K562 (cell line): ENCODE results near the gene TXNRD2. TPM values are rescaled to one million over a fixed set of nuclear protein-coding genes. Genes with fewer than 3 reads are reported as not detected.

Experiments used
- ATAC-seq: fragments of 200-7000 bp; cut with Tn5 transposase; 3 replicates; pipeline ENCODE4 v1.9.1; 2020; ENCODE audit warnings: moderate library complexity
- BruUV-seq: library from RNA; stranded (reverse); fragments of 400-500 nt; replicated peaks from 2 replicates; lab custom pipeline; 2021; lab: Mats Ljungman, UMichigan
- CTCF ChIA-PET: fragments of 300-600 bp; formaldehyde crosslinking; extraction: SDS; loops from one replicate; lab custom pipeline; 2021; ENCODE audit warnings: low intra/inter-chr PET ratio; lab: Yijun Ruan, JAX
- POLR2A ChIA-PET: fragments of 300-600, 350-650 bp; sonication (Branson Sonifier 250); formaldehyde crosslinking; extraction: SDS; loops from one replicate; lab custom pipeline; 2021; ENCODE audit warnings: antibody characterized with exemption, inconsistent platforms; lab: Yijun Ruan, JAX
- DNase-seq, 4 experiments: peaks; one replicate each; pipeline versions ENCODE4 v3.0.0 to v3.0.0-alpha.2; 2011 to 2018; ENCODE audit warnings: low spot score in 3 of 4, mixed read lengths in 3 of 4; ENCODE audit errors: extremely low read depth in 1 of 4
- FAIRE-seq: peaks from 2 replicates; lab custom pipeline; 2011; peaks lifted over from hg19 to GRCh38; lab: Jason Lieb, UNC
- H2AFZ ChIP-seq: 2 replicates; pipeline ENCODE4 v1.6.0; 2011; ENCODE audit warnings: low read depth, low read length, control low read depth, inconsistent platforms
- H3K27ac ChIP-seq: fragments of 200-600 bp; 3 replicates; pipeline ENCODE4 v1.8.0; 2011; ENCODE audit warnings: low read depth, mild to moderate bottlenecking, control low read depth, inconsistent platforms, low read length, moderate library complexity, mixed read lengths; ENCODE audit errors: extremely low read depth
- H3K27me3 ChIP-seq, 2 experiments: fragments of 300-600 bp in 1 of 2; 2 replicates in 1 of 2; 3 replicates in 1 of 2; pipeline versions ENCODE4 v1.6.0 to v1.8.0; 2011; ENCODE audit warnings: inconsistent platforms in 2 of 2, low read length in 2 of 2, mild to moderate bottlenecking in 1 of 2, mixed read lengths in 1 of 2, moderate library complexity in 1 of 2; ENCODE audit not compliant: control insufficient read depth in 2 of 2, insufficient read depth in 2 of 2
- H3K36me3 ChIP-seq: fragments of 300-600 bp; 3 replicates; pipeline ENCODE4 v1.8.0; 2011; ENCODE audit warnings: mild to moderate bottlenecking, low read length, inconsistent platforms; ENCODE audit not compliant: control insufficient read depth, insufficient read depth
- H3K4me1 ChIP-seq, 2 experiments: fragments of 200-600 bp in 1 of 2; replicated peaks in 1 of 2; 2 replicates in 1 of 2; 3 replicates in 1 of 2; pipeline versions ENCODE4 v1.5.1 to v1.8.0; 2011; ENCODE audit warnings: inconsistent platforms in 2 of 2, low read length in 2 of 2, mild to moderate bottlenecking in 1 of 2, mixed read lengths in 1 of 2, moderate library complexity in 1 of 2; ENCODE audit not compliant: control insufficient read depth in 2 of 2, insufficient read depth in 2 of 2
- H3K4me2 ChIP-seq: 2 replicates; pipeline ENCODE4 v1.6.1; 2011; ENCODE audit warnings: low read length, control low read depth, inconsistent platforms, mixed read lengths; ENCODE audit not compliant: insufficient read depth
- H3K4me3 ChIP-seq: fragments of 200-600 bp; sonication (generic), shearing (Covaris generic); 2 replicates; pipeline ENCODE4 v1.5.1; 2016; ENCODE audit warnings: control low read depth, inconsistent platforms
- H3K79me2 ChIP-seq: fragments of 200-600 bp; 3 replicates; pipeline ENCODE4 v1.8.0; 2011; ENCODE audit warnings: low read length, inconsistent platforms; ENCODE audit not compliant: control insufficient read depth, insufficient read depth
- H3K9ac ChIP-seq, 2 experiments: 2 replicates each; pipeline versions ENCODE4 v1.6.0 to v1.6.1; 2011; ENCODE audit warnings: low read depth in 2 of 2, low read length in 2 of 2, control low read depth in 1 of 2, inconsistent platforms in 1 of 2, mild to moderate bottlenecking in 1 of 2, mixed read lengths in 1 of 2; ENCODE audit not compliant: insufficient read depth in 1 of 2
- H3K9me1 ChIP-seq: one replicate; pipeline ENCODE4 v1.6.0; 2011; ENCODE audit warnings: inconsistent platforms, mild to moderate bottlenecking, low read length, moderate library complexity; ENCODE audit not compliant: control insufficient read depth, insufficient read depth
- H3K9me3 ChIP-seq: replicated peaks from 2 replicates; pipeline ENCODE4 v1.5.1; 2011; ENCODE audit warnings: low read depth, low read length, inconsistent platforms; ENCODE audit not compliant: control insufficient read depth, insufficient read depth
- H4K20me1 ChIP-seq: replicated peaks from 2 replicates; pipeline ENCODE4 v1.6.1; 2011; ENCODE audit warnings: low read length, inconsistent platforms, mixed read lengths; ENCODE audit not compliant: control insufficient read depth, insufficient read depth
- ETV1 ChIP-seq: fragments of 450-650 bp; conservative IDR thresholded peaks from 2 replicates; pipeline ENCODE4 v1.6.1; 2016; ENCODE audit warnings: missing genetic modification characterization, control low read depth, low read depth, missing compliant biosample characterization
- ID3 ChIP-seq, 2 experiments: fragments of 250-450 bp in 1 of 2; fragments of 450-650 bp in 1 of 2; sonication (Bioruptor Pico) in 1 of 2; IDR thresholded peaks; 2 replicates each; pipeline versions ENCODE4 v1.6.1 to v1.8.0; 2016 to 2021; ENCODE audit warnings: mild to moderate bottlenecking in 2 of 2, moderate library complexity in 2 of 2, missing compliant biosample characterization in 1 of 2, missing genetic modification characterization in 1 of 2
- MEIS2 ChIP-seq: fragments of 450-650 bp; IDR thresholded peaks from 2 replicates; pipeline ENCODE4 v1.6.1; 2014; ENCODE audit warnings: mild to moderate bottlenecking; ENCODE audit not compliant: partially characterized antibody
- OTX1 ChIP-seq: fragments of 450-650 bp; formaldehyde crosslinking; IDR thresholded peaks from 2 replicates; pipeline ENCODE4 v1.4.0; 2022; ENCODE audit warnings: mild to moderate bottlenecking
- ZBTB40 ChIP-seq, 2 experiments: fragments of 450-650 bp in 1 of 2; sonication (generic) in 1 of 2; formaldehyde crosslinking in 1 of 2; IDR thresholded peaks; 2 replicates each; pipeline versions ENCODE4 v1.7.1 to v1.9.0; 2016 to 2022; ENCODE audit warnings: inconsistent platforms in 1 of 2, mild to moderate bottlenecking in 1 of 2, missing genetic modification reagents in 1 of 2
- ZNF583 ChIP-seq: fragments of 250-450 bp; sonication (Bioruptor Pico); IDR thresholded peaks from 2 replicates; pipeline ENCODE4 v1.4.0; 2020
- WGBS: fragments of 100-300 bp; shearing (Covaris generic); methylation state at CpG from one replicate; pipeline ENCODE4 v1.1.6; 2016; ENCODE audit warnings: low coverage, mixed read lengths; ENCODE audit not compliant: insufficient coverage; ENCODE audit errors: missing lambda C conversion rate; 5-methylcytosine and 5-hydroxymethylcytosine counted together
- in situ Hi-C: fragments of 300-500 bp; cut with MboI; formaldehyde crosslinking; loops from 4 replicates; pipeline ENCODE4 v1.15.0; 2018; ENCODE audit warnings: inconsistent platforms, mixed read lengths
- intact Hi-C: fragments of 100-400 bp; cut with micrococcal nuclease; formaldehyde crosslinking; loops from 2 replicates; pipeline ENCODE4 v1.14.2; 2022
- polyA plus RNA-seq, 8 experiments: library from polyadenylated mRNA; depleted of rRNA in 4 of 8; stranded (reverse) in 5 of 8; unstranded in 3 of 8; fragments of >200 nt; fragmentation: Nextera tagmentation in 2 of 8; fragmentation: Illumina TruSeq in 1 of 8; extraction: Ambion mirVana in 2 of 8; extraction: Trizol in 1 of 8; gene quantifications; 2 replicates each; pipeline versions ENCODE4 v1.2.1 to v1.2.3, GENCODE V29; 2011 to 2014; ENCODE audit warnings: inconsistent platforms in 1 of 8, missing spikeins in 1 of 8
- total RNA-seq, 7 experiments: library from RNA; depleted of rRNA in 6 of 7; stranded (reverse); fragments of >200 nt in 6 of 7; fragmentation: Illumina TruSeq in 2 of 7; extraction: Trizol in 2 of 7; gene quantifications; 2 replicates each; pipeline versions ENCODE4 v1.2.1 to v1.2.3, GENCODE V29; 2011 to 2021; ENCODE audit warnings: low replicate concordance in 1 of 7

Gene TXNRD2
- total and polyA plus RNA-seq, 9 of the 15 experiments (the other 6 are each of a cell fraction or from before 2014, with no cell fraction given), result 3.3 to 80.2 (median 49.4) TPM

- ChIA-PET CTCF (interaction anchor here (0.6 to 0.7 kb wide), 2 partner anchors 68 to 1121 kb away, joined by 3 to 4 read pairs; no protein-coding TSS in a partner anchor), POLR2A (interaction anchor here (0.9 to 13.6 kb wide), 6 partner anchors 10 to 85 kb away, joined by 3 to 247 read pairs (median 30); partner anchors contain the start of genes GNB1L and RTL10)
- Histone ChIP-seq H3K4me1 (peaks cover 0 to 35% of the 10 kb centered on the region in 2 experiments; a peak in 2 of 5 replicates), H3K9ac (no peak overlapping the region), H2AFZ (no peak overlapping the region), H3K79me2 (no peaks in the 10 kb centered on the region), H3K4me3 (no peak overlapping the region), H3K36me3 (no peaks in the 10 kb centered on the region), H3K27me3 (no peaks in the 10 kb centered on the region), H4K20me1 (peaks cover 35% of the 10 kb centered on the region), H3K9me3 (no peaks in the 10 kb centered on the region), H3K4me2 (no peak overlapping the region), H3K27ac (no peak overlapping the region), H3K9me1 (peaks cover 4% of the 10 kb centered on the region)
- TF ChIP-seq MEIS2 (peak; percentile 16), ID3 (CRISPR knock-in tag; IDR thresholded peaks at IDR 0.05) (0 out of 2 replicates have a peak, but pooled peaks have one; percentile 17), ID3 (tag; IDR thresholded peaks at IDR 0.05) (no peak), ETV1 (peak; percentile 19; the same call in 1 of the 2 replicates), ZNF583 (CRISPR knock-in tag) (no peak), OTX1 (no peak), ZBTB40 (IDR thresholded peaks at IDR 0.05) (no peak), ZBTB40 (CRISPR knock-in tag; IDR thresholded peaks at IDR 0.05) (peak; percentile 50; the same call in 1 of the 2 replicates)
- BruUV-seq, result no TSS peak
- FAIRE-seq, result no peak
- whole genome bisulfite sequencing, result 47% methylated on average over 6 of the region's 6 CpGs
- ATAC-seq, result no peak
- intact Hi-C loops, result no loop called here
- in situ Hi-C loops, result no loop called here
- DNase-seq, result no peak
Measured at GRCh38 chr22:19840955-19841640, 100.5 kb downstream of the TXNRD2 start.
